Aorta (tissue), 5 donors: Measurements from ENCODE around the gene GPS2. TPM values are rescaled to one million over a fixed set of nuclear protein-coding genes. Genes with fewer than 3 reads are reported as not detected.

ENCODE experiments used
- ATAC-seq: fragments of 200-7000 bp; cut with Tn5 transposase; one replicate; pipeline ENCODE4 v1.9.1; 2022; ENCODE audit warnings: moderate library complexity; ENCODE audit not compliant: low FRiP score
- DNase-seq, 2 donors: peaks; one replicate each; pipeline ENCODE4 v3.0.0-alpha.2; 2020
- H3K27ac ChIP-seq, 2 donors: one replicate each; pipeline ENCODE4 v1.5.1; 2013; ENCODE audit warnings: low read length in 2 of 2, mild to moderate bottlenecking in 2 of 2, moderate library complexity in 2 of 2, control low read depth in 1 of 2, inconsistent platforms in 1 of 2, low read depth in 1 of 2
- H3K27me3 ChIP-seq, 2 donors: one replicate each; pipeline ENCODE4 v1.6.1; 2013; ENCODE audit warnings: control low read depth in 1 of 2, low read length in 1 of 2, mild to moderate bottlenecking in 1 of 2, moderate library complexity in 1 of 2; ENCODE audit not compliant: insufficient read depth in 2 of 2, control insufficient read depth in 1 of 2
- H3K36me3 ChIP-seq, 2 donors: one replicate each; pipeline ENCODE4 v1.6.1; 2013; ENCODE audit warnings: control low read depth in 1 of 2, low read length in 1 of 2, mild to moderate bottlenecking in 1 of 2; ENCODE audit not compliant: insufficient read depth in 2 of 2, control insufficient read depth in 1 of 2
- H3K4me1 ChIP-seq, 2 donors: one replicate each; pipeline ENCODE4 v1.6.1; 2013; ENCODE audit warnings: low read length in 2 of 2, control low read depth in 1 of 2, mild to moderate bottlenecking in 1 of 2, moderate library complexity in 1 of 2; ENCODE audit not compliant: insufficient read depth in 2 of 2, control insufficient read depth in 1 of 2
- H3K4me3 ChIP-seq, 2 donors: one replicate each; pipeline ENCODE4 v1.5.1; 2013; ENCODE audit warnings: low read length in 2 of 2, control low read depth in 1 of 2, mild to moderate bottlenecking in 1 of 2
- H3K9me3 ChIP-seq: one replicate; pipeline ENCODE4 v1.6.1; 2013; ENCODE audit warnings: mild to moderate bottlenecking, low read length; ENCODE audit not compliant: control insufficient read depth
- WGBS, 2 donors: extraction: QIAGEN DNeasy Blood & Tissue Kit; methylation state at CpG; one replicate each; pipeline ENCODE4 v1.1.7; 2013; 5-methylcytosine and 5-hydroxymethylcytosine counted together
- intact Hi-C, 2 donors: fragments of 100-400 bp; cut with DNase I; formaldehyde crosslinking; loops; one replicate each; pipeline versions ENCODE4 v1.14.2 to v1.15.0; 2022
- polyA plus RNA-seq, 2 donors: library from polyadenylated mRNA; stranded (reverse); fragments of 200-250 nt; gene quantifications; one replicate each; pipeline ENCODE4 v1.2.3, GENCODE V29; 2013
- total RNA-seq, 2 donors: library from RNA; stranded (reverse); fragmentation: NEBNext Ultra II Directional; extraction: Animal tissue kit (Norgen Biotek cat#: 25700); gene quantifications; one replicate each; pipeline ENCODE4 v1.2.1, GENCODE V29; 2021
- donor health status: healthy with polysubstance abuse.
- donor health status: Bipolar disorder and iron deficiency.
- donor health status: DM: no; HTN: no; CAD: no.
- donor health status: DM: no; HTN: no; CAD: no.
- donor health status: DM: yes; HTN: yes; CAD: no.

The GPS2 gene
- total and polyA plus RNA-seq, 4 donors = 49.5 to 99.1 (median 55.3) TPM

DNA sequence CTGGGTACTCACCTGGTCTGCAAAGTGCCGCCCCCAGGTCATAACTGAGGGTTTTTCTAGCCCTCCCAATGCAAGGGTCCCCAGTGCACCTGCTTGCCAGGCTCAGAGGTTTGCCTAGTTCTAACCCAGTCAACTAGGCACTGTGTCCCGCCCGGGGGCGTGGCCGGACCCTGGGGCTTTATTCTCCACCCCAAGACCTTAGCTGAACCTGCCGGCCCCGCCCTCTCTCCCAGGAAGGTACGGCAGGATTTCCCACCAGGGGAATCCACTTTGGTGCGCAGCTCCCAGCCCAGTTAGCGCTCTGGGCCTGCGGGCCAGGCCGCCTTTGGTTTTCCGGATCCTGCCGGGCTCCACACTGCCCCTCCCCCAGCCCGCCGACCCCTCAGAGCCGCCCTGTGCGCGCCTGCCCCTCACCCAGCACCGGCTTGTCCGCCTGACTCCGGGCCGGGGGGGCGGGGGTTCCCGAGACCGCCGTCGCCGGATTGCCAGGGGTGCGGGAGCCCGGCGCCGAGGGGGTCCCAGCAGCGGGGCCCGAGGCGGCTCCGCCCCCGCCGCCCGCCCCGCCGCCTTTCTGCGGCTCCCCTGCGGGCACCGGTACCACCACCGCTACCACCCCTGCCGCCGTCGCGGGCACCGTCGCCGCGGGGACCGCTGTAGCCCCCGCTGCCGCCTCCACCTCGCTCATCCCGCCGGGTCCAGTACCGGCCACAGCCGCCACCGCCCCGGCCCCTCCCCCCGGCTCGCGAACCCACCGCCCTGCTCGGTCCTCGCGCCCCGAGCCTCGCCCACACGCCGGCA lies 21.1 kb downstream of the GPS2 start:
- peaks cover 0 to 2% of the 10 kb centered on the region in 2 donors for H3K27me3 ChIP-seq
- no peak overlapping the region for H3K27ac ChIP-seq
- H3K9me3 ChIP-seq = no peaks in the 10 kb centered on the region
- ATAC-seq = no peak
- no peaks in the 10 kb centered on the region for H3K4me1 ChIP-seq
- H3K36me3 ChIP-seq = no peaks in the 10 kb centered on the region
- H3K4me3 ChIP-seq = peak overlapping the region in 1 of 2 donors; percentile 9
- intact Hi-C loops = loop anchor here in 1 of 2 donors (10.0 kb wide), 1 partner anchor 249 kb away; the partner anchor contains the start of gene SLC16A11
- no peak for DNase-seq
- 5 to 12% methylated on average over 27 to 75 of the region's 75 CpGs for WGBS, 2 donors

DNA sequence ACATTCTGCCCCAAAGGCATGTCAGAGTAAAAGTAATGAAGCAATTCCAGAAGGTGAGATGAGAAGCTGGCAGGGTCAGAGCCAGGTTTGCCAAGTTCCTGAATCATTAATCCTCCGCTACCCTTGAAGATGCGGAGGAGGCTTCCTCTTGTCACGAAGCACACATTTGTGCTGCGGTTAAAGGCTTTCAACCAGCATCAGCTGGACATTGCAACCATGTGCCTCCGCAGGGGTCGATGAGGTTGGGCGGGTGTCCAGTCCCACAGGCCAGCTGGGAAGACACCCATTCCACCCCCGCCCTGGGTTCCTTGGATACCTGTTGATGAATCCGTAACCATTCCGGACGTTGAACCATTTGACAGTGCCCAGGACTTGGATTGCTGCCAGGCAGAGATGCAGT lies 22.0 kb downstream of the GPS2 start:
- H3K9me3 ChIP-seq = no peaks in the 10 kb centered on the region
- H3K27me3 ChIP-seq = peaks cover 0 to 2% of the 10 kb centered on the region in 2 donors
- H3K36me3 ChIP-seq = no peaks in the 10 kb centered on the region
- ATAC-seq = no peak
- WGBS, 2 donors = 87 to 89% methylated on average over 11 of the region's 11 CpGs
- no peak for DNase-seq
- intact Hi-C loops = loop anchor here in 1 of 2 donors (10.0 kb wide), 1 partner anchor 248 kb away; the partner anchor contains the start of gene SLC16A11
- H3K27ac ChIP-seq = no peak overlapping the region
- no peaks in the 10 kb centered on the region for H3K4me1 ChIP-seq
- no peak overlapping the region for H3K4me3 ChIP-seq

DNA sequence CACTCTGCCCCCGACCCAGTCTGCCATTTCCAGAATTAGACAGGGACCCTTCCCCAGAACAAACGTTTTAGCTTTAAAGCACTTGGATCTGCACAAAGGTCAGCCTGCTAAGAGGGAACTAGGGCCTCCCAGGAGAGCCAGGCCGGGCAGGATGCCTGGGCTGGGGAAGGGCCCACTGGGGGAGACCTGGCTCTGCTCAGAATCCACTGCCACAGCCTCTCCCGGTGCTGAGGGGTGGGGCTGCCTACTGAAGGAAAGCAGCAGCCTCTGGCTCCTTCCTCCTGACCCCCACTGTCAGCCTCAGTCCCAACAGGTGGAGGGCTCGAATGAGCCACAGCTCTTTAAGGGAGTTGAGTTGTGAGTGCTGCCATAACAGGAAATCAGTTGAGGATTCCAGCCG lies 22.4 kb downstream of the GPS2 start:
- Histone ChIP-seq H3K9me3 (no peaks in the 10 kb centered on the region), H3K4me1 (no peaks in the 10 kb centered on the region), H3K36me3 (no peaks in the 10 kb centered on the region), H3K27me3 (peaks cover 0 to 2% of the 10 kb centered on the region in 2 donors), H3K27ac (no peak overlapping the region), H3K4me3 (no peak overlapping the region)
- no peak for ATAC-seq
- 38 to 44% methylated on average over 6 of the region's 6 CpGs for WGBS, 2 donors
- intact Hi-C loops = loop anchor here in 1 of 2 donors (10.0 kb wide), 1 partner anchor 248 kb away; the partner anchor contains the start of gene SLC16A11
- DNase-seq = no peak

DNA sequence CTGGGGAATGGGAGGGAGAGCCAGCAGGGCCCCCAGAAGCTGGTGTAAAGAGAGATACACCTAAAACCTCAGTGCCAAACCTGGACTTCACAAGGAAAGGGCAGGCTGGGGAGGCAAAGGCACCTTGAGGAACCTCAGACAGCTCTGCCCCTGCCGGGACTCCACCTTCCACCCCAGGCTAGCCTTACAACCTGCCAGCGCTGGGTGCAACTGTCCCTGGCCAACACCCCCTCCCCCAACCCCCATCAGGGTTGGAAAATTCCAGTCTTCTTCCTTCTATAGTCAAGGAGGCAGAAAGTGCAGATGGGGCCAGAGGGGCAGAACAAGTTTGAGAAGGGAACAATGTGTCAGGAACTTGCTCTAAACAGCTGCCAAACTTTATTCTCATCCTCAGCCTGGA lies 23.0 kb downstream of the GPS2 start:
- no peak for ATAC-seq
- intact Hi-C loops = loop anchor here in 1 of 2 donors (10.0 kb wide), 1 partner anchor 247 kb away; the partner anchor contains the start of gene SLC16A11
- Histone ChIP-seq H3K4me3 (no peak overlapping the region), H3K4me1 (no peaks in the 10 kb centered on the region), H3K9me3 (no peaks in the 10 kb centered on the region), H3K36me3 (no peaks in the 10 kb centered on the region), H3K27me3 (peaks cover 0 to 2% of the 10 kb centered on the region in 2 donors), H3K27ac (no peak overlapping the region)
- DNase-seq = no peak
- 70 to 83% methylated on average over 2 of the region's 2 CpGs for WGBS, 2 donors

DNA sequence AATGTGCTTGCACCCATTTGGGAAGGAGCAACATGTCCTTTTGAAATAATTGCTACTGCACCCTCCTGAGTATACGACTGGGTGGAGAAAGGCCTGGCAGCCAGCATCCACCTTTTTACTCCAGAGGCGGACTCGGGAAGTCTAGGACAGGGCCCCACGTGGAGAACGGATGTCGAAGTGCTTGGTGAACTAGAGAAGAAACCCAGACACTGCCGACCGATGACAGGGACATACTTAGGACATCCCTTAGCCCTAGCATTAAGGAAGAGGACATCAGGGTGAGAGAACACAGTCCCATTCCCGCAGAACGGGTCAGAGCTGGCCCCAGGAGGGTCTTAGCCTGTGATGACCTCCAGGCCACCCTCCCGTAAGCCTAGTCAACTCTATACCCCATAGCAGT lies 24.5 kb downstream of the GPS2 start:
- Histone ChIP-seq H3K4me3 (no peak overlapping the region), H3K27ac (no peak overlapping the region), H3K4me1 (no peaks in the 10 kb centered on the region), H3K9me3 (no peaks in the 10 kb centered on the region), H3K27me3 (peaks cover 0 to 2% of the 10 kb centered on the region in 2 donors), H3K36me3 (no peaks in the 10 kb centered on the region)
- ATAC-seq = no peak
- no peak for DNase-seq
- intact Hi-C loops = loop anchor here in 1 of 2 donors (10.0 kb wide), 1 partner anchor 246 kb away; the partner anchor contains the start of gene SLC16A11
- WGBS, 2 donors = 80 to 85% methylated on average over 11 of the region's 11 CpGs

DNA sequence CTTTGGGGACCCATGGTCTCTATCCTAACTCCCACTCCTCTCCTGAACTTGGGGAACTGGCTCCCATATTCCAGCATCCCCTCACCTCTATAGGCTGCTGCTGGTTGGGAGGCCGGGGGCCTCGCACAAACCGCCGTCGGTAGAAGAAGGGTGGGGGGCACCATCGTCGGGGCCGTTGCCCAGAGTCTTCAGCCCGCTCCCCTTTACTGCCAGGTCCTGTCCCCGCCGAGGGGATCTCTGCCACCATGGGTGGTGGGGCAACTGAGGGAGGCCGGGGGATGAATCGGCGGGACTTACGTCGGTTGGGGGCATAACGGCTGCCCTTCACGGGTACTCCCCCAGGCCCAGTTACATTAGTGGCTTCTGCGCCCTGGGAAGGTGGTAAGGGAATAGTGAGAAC lies 25.0 kb downstream of the GPS2 start:
- WGBS, 2 donors = 91 to 94% methylated on average over 19 of the region's 19 CpGs
- intact Hi-C loops = loop anchor here in 1 of 2 donors (10.0 kb wide), 1 partner anchor 245 kb away; the partner anchor contains the start of gene SLC16A11
- Histone ChIP-seq H3K36me3 (no peaks in the 10 kb centered on the region), H3K4me3 (no peak overlapping the region), H3K27me3 (peaks cover 0 to 2% of the 10 kb centered on the region in 2 donors), H3K4me1 (no peaks in the 10 kb centered on the region), H3K9me3 (no peaks in the 10 kb centered on the region), H3K27ac (no peak overlapping the region)
- no peak for ATAC-seq
- DNase-seq = no peak

DNA sequence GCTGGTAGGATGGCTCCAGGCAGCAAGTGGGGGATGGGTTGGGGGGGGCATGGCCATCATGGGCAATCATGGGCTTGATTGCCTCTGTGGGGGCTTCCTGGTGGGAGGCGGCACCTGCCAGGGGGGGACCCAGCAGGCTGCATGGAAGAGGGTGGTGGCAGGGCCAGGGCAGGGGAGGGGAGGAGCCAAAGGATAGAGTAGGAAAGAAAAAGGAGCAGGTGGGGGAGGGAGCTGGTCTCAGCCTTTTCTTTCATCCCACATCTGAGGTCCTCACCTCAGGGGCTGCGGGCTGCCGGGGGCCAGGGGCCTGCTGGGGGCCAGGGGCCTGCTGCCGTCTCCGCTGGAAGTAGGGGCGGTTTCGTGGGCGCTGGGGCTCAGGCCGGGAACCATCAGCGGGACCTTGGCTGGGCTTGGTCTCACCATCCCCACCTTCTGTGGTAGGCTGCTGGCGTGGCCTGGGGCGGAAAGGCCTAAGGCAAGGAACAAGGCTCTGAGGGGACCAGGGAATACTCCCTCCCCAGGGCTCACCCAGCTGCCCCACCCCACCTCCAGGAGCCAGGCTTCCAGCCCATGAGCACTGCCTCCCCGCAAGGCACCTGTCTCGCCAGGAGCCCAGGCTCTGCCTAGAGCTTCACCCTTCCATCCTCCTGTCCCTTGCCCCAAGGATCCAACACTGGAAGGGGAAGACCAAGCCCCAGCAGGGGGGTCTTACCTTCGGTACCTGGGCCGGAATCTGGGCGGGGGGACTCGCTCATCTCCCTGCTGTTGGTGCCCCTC lies 25.7 kb downstream of the GPS2 start:
- H3K9me3 ChIP-seq = no peaks in the 10 kb centered on the region
- no peaks in the 10 kb centered on the region for H3K36me3 ChIP-seq
- DNase-seq (no peak), ATAC-seq (no peak)
- no peaks in the 10 kb centered on the region for H3K4me1 ChIP-seq
- H3K27me3 ChIP-seq = peaks cover 0 to 2% of the 10 kb centered on the region in 2 donors
- H3K27ac ChIP-seq = no peak overlapping the region
- intact Hi-C loops = loop anchor here in 1 of 2 donors (10.0 kb wide), 1 partner anchor 245 kb away; the partner anchor contains the start of gene SLC16A11
- 86 to 89% methylated on average over 18 of the region's 18 CpGs for WGBS, 2 donors
- H3K4me3 ChIP-seq = no peak overlapping the region

DNA sequence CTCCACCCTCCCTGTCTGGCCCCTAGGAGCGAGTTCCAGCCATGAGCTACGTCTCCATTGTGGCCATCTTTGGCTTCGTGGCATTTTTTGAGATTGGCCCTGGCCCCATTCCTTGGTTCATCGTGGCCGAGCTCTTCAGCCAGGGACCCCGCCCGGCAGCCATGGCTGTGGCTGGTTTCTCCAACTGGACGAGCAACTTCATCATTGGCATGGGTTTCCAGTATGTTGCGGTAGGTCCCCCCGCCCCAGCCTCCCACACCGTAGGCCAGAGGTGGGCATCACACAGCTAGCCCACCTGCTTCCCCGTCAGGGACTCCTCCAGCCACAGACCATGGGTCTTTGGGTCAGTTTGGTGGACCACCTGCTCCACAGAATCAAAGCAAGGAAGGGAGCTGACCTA lies 29.5 kb downstream of the GPS2 start:
- intact Hi-C loops = no loop called here
- WGBS, 2 donors = 88 to 96% methylated on average over 12 of the region's 12 CpGs
- H3K4me1 ChIP-seq = no peaks in the 10 kb centered on the region
- H3K9me3 ChIP-seq = no peaks in the 10 kb centered on the region
- no peaks in the 10 kb centered on the region for H3K36me3 ChIP-seq
- H3K27ac ChIP-seq = no peak overlapping the region
- DNase-seq = no peak
- ATAC-seq = no peak
- H3K27me3 ChIP-seq = no peaks in the 10 kb centered on the region
- no peak overlapping the region for H3K4me3 ChIP-seq
